Calu3 (cell line): Measurements from ENCODE around the gene TIGD6. TPM values are rescaled to one million over a fixed set of nuclear protein-coding genes. Genes with fewer than 3 reads are reported as not detected.

ENCODE experiments used
- BruUV-seq: library from RNA; stranded (reverse); fragments of 400-500 nt; replicated peaks from 2 replicates; lab custom pipeline; 2021; lab: Mats Ljungman, UMichigan
- CTCF ChIA-PET: fragments of 300-600 bp; sonication (Branson Sonifier 250); formaldehyde crosslinking; loops from one replicate; lab custom pipeline; 2022; ENCODE audit warnings: antibody characterized with exemption; lab: Charles Lee
- DNase-seq: peaks from one replicate; pipeline ENCODE4 v3.0.0; 2022
- H3K27ac Mint-ChIP-seq: one replicate; pipeline ENCODE4 v1.8.0; 2022; ENCODE audit warnings: mixed read lengths; ENCODE audit not compliant: unreplicated experiment
- H3K27me3 Mint-ChIP-seq: one replicate; pipeline ENCODE4 v1.8.0; 2022; ENCODE audit warnings: mixed read lengths; ENCODE audit not compliant: unreplicated experiment
- H3K36me3 Mint-ChIP-seq: one replicate; pipeline ENCODE4 v1.8.0; 2022; ENCODE audit warnings: mild to moderate bottlenecking, moderate library complexity, mixed read lengths; ENCODE audit not compliant: insufficient read depth, unreplicated experiment
- H3K4me1 Mint-ChIP-seq: one replicate; pipeline ENCODE4 v1.8.0; 2022; ENCODE audit warnings: mild to moderate bottlenecking, low read depth, mixed read lengths; ENCODE audit not compliant: unreplicated experiment
- H3K4me3 Mint-ChIP-seq: one replicate; pipeline ENCODE4 v1.8.0; 2022; ENCODE audit warnings: mild to moderate bottlenecking, low read depth, moderate library complexity, mixed read lengths; ENCODE audit not compliant: unreplicated experiment
- H3K9me3 Mint-ChIP-seq: one replicate; pipeline ENCODE4 v1.8.0; 2022; ENCODE audit warnings: low read depth, mixed read lengths; ENCODE audit not compliant: unreplicated experiment
- CTCF ChIP-seq: fragments of 200-600 bp; IDR thresholded peaks from one replicate; pipeline ENCODE4 v1.8.0; 2022; ENCODE audit warnings: antibody characterized with exemption; ENCODE audit not compliant: unreplicated experiment
- intact Hi-C: fragments of 100-400 bp; cut with micrococcal nuclease; formaldehyde crosslinking; loops from one replicate; pipeline ENCODE4 v1.10.0; 2022; ENCODE audit not compliant: unreplicated experiment
- total RNA-seq: library from RNA; stranded (reverse); gene quantifications from 2 replicates; pipeline ENCODE4 v1.2.3, GENCODE V29; 2022

The TIGD6 gene
- total RNA-seq, 1 experiment from 2014 or later: 5.2 TPM

- CTCF ChIA-PET: interaction anchor here (0.6 to 1.6 kb wide), 7 partner anchors 10 to 368 kb away, joined by 3 to 8 read pairs (median 3); partner anchors contain the start of gene SLC26A2
- BruUV-seq: no TSS peak
- Mint-ChIP-seq H3K27me3 (no peaks in the 10 kb centered on the region), H3K27ac (peak overlapping the region; percentile 57), H3K4me1 (peaks cover 38% of the 10 kb centered on the region), H3K9me3 (no peaks in the 10 kb centered on the region), H3K36me3 (peaks cover 60% of the 10 kb centered on the region), H3K4me3 (peak overlapping the region; percentile 88)
- intact Hi-C loops: loop anchor here (2.0 kb wide), 1 partner anchor 20 kb away; no protein-coding TSS in a partner anchor
- TF ChIP-seq CTCF: no peak
- DNase-seq: peak; percentile 36
These were observed 671 bp upstream of the TIGD6 start for GRCh38 chr5:150000990-150001659.

DNA sequence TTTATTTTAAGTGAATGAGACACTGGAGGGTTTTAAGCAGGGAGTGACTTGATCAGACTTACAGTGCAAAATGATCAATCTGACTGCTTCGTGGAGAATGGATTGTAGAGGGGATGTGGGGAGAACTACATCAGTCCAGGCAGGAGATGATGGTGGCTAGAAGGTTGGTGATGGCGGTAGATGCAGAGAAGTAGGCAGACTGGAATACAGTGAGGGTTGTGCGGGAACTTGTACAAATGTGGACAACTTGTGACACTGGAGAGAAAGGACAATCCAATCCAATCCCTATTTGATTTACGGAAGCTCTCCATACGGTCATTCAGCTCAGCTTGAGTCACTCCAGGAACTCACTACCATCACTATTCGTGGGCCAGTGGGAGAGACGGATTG is 593 bp downstream of the TIGD6 start:
- no peaks in the 10 kb centered on the region for H3K27me3 Mint-ChIP-seq
- no peaks in the 10 kb centered on the region for H3K9me3 Mint-ChIP-seq
- H3K36me3 Mint-ChIP-seq: peaks cover 53% of the 10 kb centered on the region
- TF ChIP-seq CTCF: no peak
- DNase-seq: no peak
- peaks cover 38% of the 10 kb centered on the region for H3K4me1 Mint-ChIP-seq
- CTCF ChIA-PET: interaction anchor here (1.0 to 1.6 kb wide), 6 partner anchors 9 to 176 kb away, joined by 3 to 8 read pairs (median 5); partner anchors contain the start of gene SLC26A2
- TSS peak; percentile 66 for BruUV-seq
- H3K27ac Mint-ChIP-seq: peak overlapping the region; percentile 98
- H3K4me3 Mint-ChIP-seq: peak overlapping the region; percentile 88
- intact Hi-C loops: loop anchor here (2.0 kb wide), 1 partner anchor 21 kb away; no protein-coding TSS in a partner anchor

DNA sequence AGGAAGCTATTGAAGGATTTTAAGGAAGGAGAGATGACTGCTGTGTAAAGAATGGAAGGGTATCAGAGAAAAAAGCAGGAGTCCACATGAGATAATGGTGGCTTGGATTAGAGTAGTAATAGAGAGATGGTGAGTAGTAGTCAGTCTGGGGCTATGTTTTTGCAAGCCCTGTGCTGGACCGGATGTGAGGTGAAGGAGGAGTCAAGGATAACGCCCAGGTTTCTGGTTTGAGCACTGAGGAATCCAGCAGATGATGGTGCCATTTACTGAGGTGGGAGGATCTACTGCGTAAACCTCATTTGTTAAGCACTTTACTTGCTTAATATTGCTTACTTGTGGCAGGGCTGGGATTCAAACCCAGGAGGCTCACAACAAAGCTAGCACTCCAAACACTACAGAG is 1.1 kb downstream of the TIGD6 start:
- no peaks in the 10 kb centered on the region for H3K27me3 Mint-ChIP-seq
- CTCF ChIA-PET: interaction anchor here (1.1 to 1.6 kb wide), 4 partner anchors 23 to 177 kb away, joined by 3 to 8 read pairs (median 5); no protein-coding TSS in a partner anchor
- peaks cover 48% of the 10 kb centered on the region for H3K36me3 Mint-ChIP-seq
- intact Hi-C loops: no loop called here
- BruUV-seq: no TSS peak
- peak overlapping the region; percentile 98 for H3K27ac Mint-ChIP-seq
- H3K9me3 Mint-ChIP-seq: no peaks in the 10 kb centered on the region
- H3K4me1 Mint-ChIP-seq: peaks cover 38% of the 10 kb centered on the region
- no peak for DNase-seq
- H3K4me3 Mint-ChIP-seq: peak overlapping the region; percentile 88
- no peak for TF ChIP-seq CTCF

GRCh38 chr5:149998281-149998680 is 2.2 kb downstream of the TIGD6 start:
- Mint-ChIP-seq H3K36me3 (peaks cover 39% of the 10 kb centered on the region), H3K27me3 (no peaks in the 10 kb centered on the region)
- CTCF ChIA-PET: no interaction called here

More at GRCh38 chr5:149998281-149998680, 2.2 kb downstream of the TIGD6 start:
- no TSS peak for BruUV-seq
- peak overlapping the region; percentile 98 for H3K27ac Mint-ChIP-seq
- no peaks in the 10 kb centered on the region for H3K9me3 Mint-ChIP-seq
- H3K4me1 Mint-ChIP-seq: peaks cover 38% of the 10 kb centered on the region
- no peak for TF ChIP-seq CTCF
- no peak for DNase-seq
- peak overlapping the region; percentile 88 for H3K4me3 Mint-ChIP-seq
- intact Hi-C loops: no loop called here
